D721Med (cell line): ENCODE measurements around the gene SLC4A1.

Experiments
- DNase-seq: peaks from one replicate; pipeline ENCODE4 v3.0.0; 2011; ENCODE audit warnings: low spot score; ENCODE audit not compliant: insufficient read length
- FAIRE-seq: peaks from 2 replicates; lab custom pipeline; 2011; peaks lifted over from hg19 to GRCh38; lab: Jason Lieb, UNC
- CTCF ChIP-seq: IDR thresholded peaks from 2 replicates; pipeline ENCODE4 v1.5.1; 2012; ENCODE audit warnings: mild to moderate bottlenecking, control low read depth; ENCODE audit not compliant: insufficient read depth; ENCODE audit errors: missing control alignments

The SLC4A1 gene

GRCh38 chr17:44257815-44258760, 9.8 kb downstream of the SLC4A1 start:
- DNase-seq: peak; percentile 13
- TF ChIP-seq CTCF: no peak
- no peak for FAIRE-seq

DNA sequence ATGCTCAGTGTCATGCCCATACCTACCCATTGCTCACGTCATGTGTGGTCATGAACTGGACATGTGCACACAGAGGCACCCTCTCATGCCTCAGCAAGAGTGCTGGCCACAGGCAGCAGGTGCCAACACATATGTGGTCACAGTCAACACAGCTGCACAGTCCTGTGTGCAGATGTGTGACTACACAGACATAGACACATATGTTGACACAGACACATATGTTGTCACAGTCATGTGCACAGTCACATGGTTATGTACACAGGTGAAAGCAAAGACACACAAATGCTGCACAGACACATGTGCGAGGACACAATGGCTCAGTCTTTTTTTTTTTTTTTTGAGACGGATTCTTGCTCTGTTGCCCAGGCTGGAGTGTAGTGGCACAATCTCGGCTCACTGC, 11.3 kb downstream of the SLC4A1 start:
- no peak for FAIRE-seq
- TF ChIP-seq CTCF: no peak

GRCh38 chr17:44255915-44256314, 12.0 kb downstream of the SLC4A1 start:
- no peak for DNase-seq
- no peak for FAIRE-seq
- no peak for TF ChIP-seq CTCF

More for the DNA sequence above, 11.3 kb downstream of the SLC4A1 start:
- DNase-seq: peak; percentile 14

- FAIRE-seq (no peak), DNase-seq (peak; percentile 35)
- no peak for TF ChIP-seq CTCF
These were observed 13.4 kb downstream of the SLC4A1 start for GRCh38 chr17:44254361-44255095.

- DNase-seq: peak; percentile 18
- TF ChIP-seq CTCF: no peak
- FAIRE-seq: no peak
These were observed 14.9 kb downstream of the SLC4A1 start for GRCh38 chr17:44253006-44253405.

DNA sequence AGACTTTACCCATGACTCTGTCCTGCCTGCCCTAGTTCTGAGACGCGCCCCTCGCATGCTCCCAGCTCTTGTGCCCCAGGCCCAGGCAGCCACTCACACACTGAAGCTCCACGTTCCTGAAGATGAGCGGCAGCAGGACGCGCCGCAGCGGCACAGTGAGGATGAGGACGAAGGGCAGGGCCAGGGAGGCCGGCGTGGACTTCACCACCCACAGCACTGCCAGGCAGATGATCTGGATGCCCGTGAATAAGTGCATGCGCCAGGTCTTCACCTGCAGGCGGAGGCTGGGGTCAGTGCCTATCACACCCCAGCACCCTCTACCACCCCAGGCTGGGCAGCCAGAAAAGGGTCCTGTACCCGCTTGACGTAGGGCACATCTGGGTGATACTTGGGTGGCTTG, 16.9 kb downstream of the SLC4A1 start:
- peak; percentile 11 for DNase-seq
- no peak for TF ChIP-seq CTCF
- no peak for FAIRE-seq
